H1 (cell line): ENCODE data around the gene CHRM4. TPM values are rescaled to one million over a fixed set of nuclear protein-coding genes. Genes with fewer than 3 reads are reported as not detected.
A peak's percentile ranks its signal among the peaks of the same experiment; 100 is the strongest.

ENCODE experiments used
- CTCF ChIA-PET: fragments of 300-600 bp; sonication (Branson Sonifier 250); formaldehyde crosslinking; loops from one replicate; lab custom pipeline; 2021; ENCODE audit not compliant: partially characterized antibody; lab: Charles Lee
- POLR2A ChIA-PET: fragments of 300-600 bp; sonication (Branson Sonifier 250); formaldehyde crosslinking; loops from one replicate; lab custom pipeline; 2021; ENCODE audit warnings: inconsistent platforms; ENCODE audit not compliant: partially characterized antibody; lab: Charles Lee
- DNase-seq, 2 experiments: peaks; one replicate each; pipeline versions ENCODE4 v3.0.0 to v3.0.0-alpha.2; 2010 to 2022; ENCODE audit warnings: low spot score in 2 of 2, low read depth in 1 of 2, mixed read lengths in 1 of 2
- FAIRE-seq: peaks from 2 replicates; lab custom pipeline; 2011; peaks lifted over from hg19 to GRCh38; lab: Jason Lieb, UNC
- H2AFZ ChIP-seq: 2 replicates; pipeline ENCODE4 v1.8.1; 2012; ENCODE audit warnings: low read length, inconsistent platforms
- H2AK5ac ChIP-seq: 2 replicates; pipeline ENCODE4 v1.6.1; 2013; ENCODE audit warnings: low read depth, low read length
- H2BK120ac ChIP-seq: replicated peaks from 2 replicates; pipeline ENCODE3; 2013; ENCODE audit warnings: low read depth, low read length, inconsistent platforms
- H2BK12ac ChIP-seq: 2 replicates; pipeline ENCODE4 v1.6.1; 2013; ENCODE audit warnings: low read depth, low read length
- H2BK15ac ChIP-seq: 2 replicates; pipeline ENCODE4 v1.6.1; 2013; ENCODE audit warnings: low read length
- H2BK20ac ChIP-seq: 2 replicates; pipeline ENCODE4 v1.6.1; 2013; ENCODE audit warnings: low read length
- H2BK5ac ChIP-seq: 2 replicates; pipeline ENCODE4 v1.6.1; 2013; ENCODE audit warnings: low read depth, low read length
- H3K14ac ChIP-seq: 2 replicates; pipeline ENCODE4 v1.6.1; 2013; ENCODE audit warnings: inconsistent platforms; ENCODE audit not compliant: insufficient read length
- H3K18ac ChIP-seq: 2 replicates; pipeline ENCODE4 v1.6.1; 2013; ENCODE audit warnings: low read length; ENCODE audit errors: extremely low read depth
- H3K23ac ChIP-seq: 2 replicates; pipeline ENCODE4 v1.6.1; 2013; ENCODE audit warnings: inconsistent platforms; ENCODE audit not compliant: insufficient read length
- H3K23me2 ChIP-seq: 2 replicates; pipeline ENCODE4 v1.6.1; 2013; ENCODE audit warnings: low read depth, low read length
- H3K27ac ChIP-seq: 2 replicates; pipeline ENCODE4 v1.6.1; 2011; ENCODE audit warnings: low read depth, low read length, inconsistent platforms
- H3K27me3 ChIP-seq, 4 experiments: replicated peaks in 1 of 4; 1 replicate in 1 of 4; 2 replicates in 3 of 4; pipeline versions ENCODE4 v1.6.1 to v1.8.1; 2011 to 2013; ENCODE audit warnings: low read length in 3 of 4, mild to moderate bottlenecking in 3 of 4, inconsistent platforms in 2 of 4, mixed read lengths in 2 of 4, moderate library complexity in 1 of 4; ENCODE audit not compliant: control insufficient read depth in 3 of 4, insufficient read depth in 3 of 4; ENCODE audit errors: extremely low read depth in 1 of 4
- H3K36me3 ChIP-seq, 4 experiments: 2 replicates each; pipeline versions ENCODE4 v1.6.1 to v1.8.1; 2011 to 2013; ENCODE audit warnings: mild to moderate bottlenecking in 4 of 4, low read length in 3 of 4, moderate library complexity in 2 of 4, control low read depth in 1 of 4, inconsistent platforms in 1 of 4; ENCODE audit not compliant: insufficient read depth in 4 of 4, control insufficient read depth in 2 of 4
- H3K4ac ChIP-seq: replicated peaks from 2 replicates; pipeline ENCODE3; 2013; ENCODE audit warnings: low read length, low read depth, mixed read lengths, inconsistent platforms; ENCODE audit not compliant: insufficient read length
- H3K4me1 ChIP-seq, 4 experiments: replicated peaks in 1 of 4; 1 replicate in 1 of 4; 2 replicates in 3 of 4; pipeline versions ENCODE4 v1.6.1 to v1.8.1; 2011 to 2013; ENCODE audit warnings: low read length in 3 of 4, inconsistent platforms in 2 of 4, mixed read lengths in 1 of 4; ENCODE audit not compliant: insufficient read depth in 4 of 4, control insufficient read depth in 3 of 4
- H3K4me2 ChIP-seq, 2 experiments: 2 replicates each; pipeline versions ENCODE4 v1.6.1 to v1.8.1; 2011 to 2013; ENCODE audit warnings: low read depth in 2 of 2, low read length in 2 of 2, control low read depth in 1 of 2, inconsistent platforms in 1 of 2, mild to moderate bottlenecking in 1 of 2; ENCODE audit not compliant: insufficient read depth in 1 of 2
- H3K4me3 ChIP-seq, 4 experiments: fragments of 200-600, 300-600 bp in 1 of 4; sonication (generic), shearing (Covaris generic), sonication (Bioruptor Twin) in 1 of 4; 2 replicates each; pipeline versions ENCODE4 v1.5.1 to v1.8.1; 2011 to 2016; ENCODE audit warnings: low read length in 4 of 4, low read depth in 3 of 4, control low read depth in 2 of 4, inconsistent platforms in 2 of 4, mild to moderate bottlenecking in 2 of 4, mixed read lengths in 1 of 4, moderate library complexity in 1 of 4; ENCODE audit not compliant: insufficient read depth in 2 of 4; ENCODE audit errors: extremely low read depth in 1 of 4
- H3K56ac ChIP-seq: replicated peaks from 2 replicates; pipeline ENCODE3; 2013; ENCODE audit warnings: low read depth, mild to moderate bottlenecking, mixed read lengths, low read length, inconsistent platforms; ENCODE audit not compliant: insufficient read length
- H3K79me1 ChIP-seq: 2 replicates; pipeline ENCODE4 v1.6.1; 2013; ENCODE audit warnings: low read depth, low read length, control low read depth
- H3K79me2 ChIP-seq, 2 experiments: 2 replicates each; pipeline versions ENCODE4 v1.6.1 to v1.8.1; 2012 to 2013; ENCODE audit warnings: low read length in 2 of 2, mild to moderate bottlenecking in 2 of 2, inconsistent platforms in 1 of 2; ENCODE audit not compliant: insufficient read depth in 2 of 2, control insufficient read depth in 1 of 2
- H3K9ac ChIP-seq, 4 experiments: replicated peaks in 1 of 4; 1 replicate in 1 of 4; 2 replicates in 3 of 4; pipeline versions ENCODE4 v1.6.1 to v1.8.1; 2011 to 2013; ENCODE audit warnings: low read depth in 3 of 4, low read length in 3 of 4, control low read depth in 2 of 4, mild to moderate bottlenecking in 2 of 4, moderate library complexity in 2 of 4, inconsistent platforms in 1 of 4; ENCODE audit errors: extremely low read depth in 1 of 4
- H3K9me3 ChIP-seq, 2 experiments: 2 replicates each; pipeline versions ENCODE4 v1.6.1 to v1.8.1; 2012 to 2013; ENCODE audit warnings: mild to moderate bottlenecking in 2 of 2, moderate library complexity in 2 of 2, control low read depth in 1 of 2, inconsistent platforms in 1 of 2, low read depth in 1 of 2, low read length in 1 of 2, mixed read lengths in 1 of 2; ENCODE audit not compliant: insufficient read depth in 2 of 2
- H4K20me1 ChIP-seq, 2 experiments: replicated peaks in 1 of 2; 2 replicates each; pipeline versions ENCODE3 to v1.8.1; 2011 to 2013; ENCODE audit warnings: inconsistent platforms in 2 of 2, low read length in 2 of 2, mild to moderate bottlenecking in 1 of 2; ENCODE audit not compliant: insufficient read depth in 2 of 2, control insufficient read depth in 1 of 2
- H4K5ac ChIP-seq: 2 replicates; pipeline ENCODE4 v1.6.1; 2013; ENCODE audit warnings: low read length, low read depth, mixed read lengths, inconsistent platforms; ENCODE audit not compliant: insufficient read length
- H4K8ac ChIP-seq: 2 replicates; pipeline ENCODE4 v1.8.0; 2013; ENCODE audit warnings: mild to moderate bottlenecking, moderate library complexity, low read length, inconsistent platforms; ENCODE audit not compliant: insufficient read depth; ENCODE audit errors: extremely low read depth
- H4K91ac ChIP-seq: replicated peaks from 2 replicates; pipeline ENCODE3; 2013; ENCODE audit warnings: low read length, mixed read lengths, inconsistent platforms; ENCODE audit not compliant: insufficient read length
- EP300 ChIP-seq, 2 experiments: IDR thresholded peaks; 1 replicate in 1 of 2; 2 replicates in 1 of 2; pipeline ENCODE4 v1.6.1; 2011 to 2012; ENCODE audit warnings: low read depth in 2 of 2, low read length in 2 of 2, mild to moderate bottlenecking in 2 of 2, borderline replicate concordance in 1 of 2, inconsistent platforms in 1 of 2, moderate library complexity in 1 of 2
- NANOG ChIP-seq: IDR thresholded peaks from 2 replicates; pipeline ENCODE4 v1.6.1; 2011; ENCODE audit warnings: low read length, low read depth, mild to moderate bottlenecking, inconsistent platforms; ENCODE audit not compliant: insufficient read depth, poor library complexity, severe bottlenecking
- SP1 ChIP-seq: IDR thresholded peaks from 2 replicates; pipeline ENCODE4 v1.6.1; 2011; ENCODE audit warnings: low read depth, low read length
- WGBS, 2 experiments: shearing (Covaris generic) in 1 of 2; methylation state at CpG; one replicate each; pipeline versions ENCODE4 v1.1.6 to v1.1.7; 2013 to 2015; ENCODE audit warnings: low lambda C conversion rate in 2 of 2, mixed read lengths in 2 of 2, inconsistent platforms in 1 of 2, low coverage in 1 of 2, missing lambda C conversion rate in 1 of 2; ENCODE audit not compliant: insufficient replicate concordance in 2 of 2, insufficient coverage in 1 of 2, insufficient read length in 1 of 2; ENCODE audit errors: extremely low coverage in 1 of 2, missing lambda C conversion rate in 1 of 2; 5-methylcytosine and 5-hydroxymethylcytosine counted together
- polyA plus RNA-seq, 7 experiments: library from polyadenylated mRNA; depleted of rRNA in 3 of 7; stranded (reverse) in 5 of 7; unstranded in 2 of 7; fragments of >200 nt in 5 of 7; fragments of 200-250 nt in 2 of 7; gene quantifications; 1 replicate in 5 of 7; 2 replicates in 1 of 7; 4 replicates in 1 of 7; pipeline versions ENCODE4 v1.2.1 to v1.2.3, GENCODE V29; 2011 to 2013; ENCODE audit warnings: missing spikeins in 2 of 7, mixed read lengths in 2 of 7
- total RNA-seq: library from RNA; stranded (reverse); fragmentation: NEBNext Ultra II Directional; extraction: Animal tissue kit (Norgen Biotek cat#: 25700); gene quantifications from 2 replicates; pipeline ENCODE4 v1.2.1, GENCODE V29; 2021

The CHRM4 gene
- total and polyA plus RNA-seq, 2 of the 8 experiments (the other 6 are each of a cell fraction or from before 2014, with no cell fraction given) = 1.1 to 1.3 TPM

DNA sequence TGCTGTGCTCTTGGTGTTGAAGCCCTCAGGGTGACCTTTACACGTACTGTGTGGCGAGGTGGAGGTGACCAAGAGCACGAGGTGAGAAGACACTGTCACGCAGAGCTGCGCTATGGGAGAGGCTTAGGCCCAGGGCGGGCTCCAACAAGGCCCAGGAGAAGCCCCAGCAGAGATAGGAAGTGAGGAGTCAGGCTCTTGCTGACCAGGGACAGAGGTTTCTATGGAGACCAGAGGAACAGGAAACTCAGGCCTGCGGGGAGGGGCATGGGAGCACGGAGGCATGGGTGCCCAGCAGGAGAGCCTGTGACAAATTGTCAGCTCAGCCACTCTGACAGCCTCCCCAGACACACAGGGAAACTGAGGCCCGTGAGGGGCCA, 28.6 kb downstream of the CHRM4 start:
- H4K5ac ChIP-seq = no peak overlapping the region
- H2BK15ac ChIP-seq = no peak overlapping the region
- peak overlapping the region; percentile 71; the same call in 1 of the 2 replicates for H2BK5ac ChIP-seq
- H4K91ac ChIP-seq = no peak overlapping the region
- FAIRE-seq = no peak
- H2BK20ac ChIP-seq = no peak overlapping the region
- no peak overlapping the region for H4K8ac ChIP-seq
- ChIA-PET POLR2A (interaction anchor here (1.0 to 7.8 kb wide), 3 partner anchors 12 to 17 kb away, joined by 3 to 69 read pairs (median 3); partner anchors contain the start of gene DGKZ), CTCF (interaction anchor here (1.2 to 44.5 kb wide), 5 partner anchors 3 to 55 kb away, joined by 3 to 1004 read pairs (median 8); partner anchors contain the start of genes DGKZ and MDK)
- TF ChIP-seq EP300 (IDR thresholded peaks at IDR 0.05; ENCODE audit: borderline replicate concordance in 1 of 2, low read depth in 2 of 2, low read length in 2 of 2) (no peak), NANOG (no peak), SP1 (no peak)
- no peak overlapping the region for H3K4ac ChIP-seq
- H3K79me1 ChIP-seq = peaks cover 21% of the 10 kb centered on the region
- peaks cover 0 to 1% (median 0%) of the 10 kb centered on the region in 4 experiments; a peak in 1 of 8 replicates for H3K36me3 ChIP-seq
- H3K4me1 ChIP-seq = peaks cover 0 to 23% (median 14%) of the 10 kb centered on the region in 4 experiments; a peak in 6 of 7 replicates
- H3K4me3 ChIP-seq = no peak overlapping the region
- no peaks in the 10 kb centered on the region for H3K23me2 ChIP-seq
- no peak overlapping the region for H2AK5ac ChIP-seq
- no peaks in the 10 kb centered on the region for H3K9me3 ChIP-seq
- H3K4me2 ChIP-seq = no peak overlapping the region
- DNase-seq = no peak
- no peaks in the 10 kb centered on the region for H3K27me3 ChIP-seq
- H3K14ac ChIP-seq = no peak overlapping the region
- no peak overlapping the region for H3K23ac ChIP-seq
- H2BK120ac ChIP-seq = no peak overlapping the region
- H3K27ac ChIP-seq = peak overlapping the region; percentile 57; the same call in 1 of the 2 replicates
- H2BK12ac ChIP-seq = no peak overlapping the region
- H3K9ac ChIP-seq = no peak overlapping the region
- no peak overlapping the region for H2AFZ ChIP-seq
- H4K20me1 ChIP-seq = peaks cover 8 to 30% of the 10 kb centered on the region in 2 experiments
- H3K18ac ChIP-seq = no peak overlapping the region; the same call in 1 of the 2 replicates
- WGBS, 2 experiments = 82% methylated on average over 9 of the region's 9 CpGs; no CpG with 5 or more reads in 1 of the 2 experiments
- no peak overlapping the region for H3K56ac ChIP-seq
- peaks cover 0 to 56% of the 10 kb centered on the region in 2 experiments; a peak in 2 of 4 replicates for H3K79me2 ChIP-seq
